Measurements from ENCODE around the gene SRC.

DNA sequence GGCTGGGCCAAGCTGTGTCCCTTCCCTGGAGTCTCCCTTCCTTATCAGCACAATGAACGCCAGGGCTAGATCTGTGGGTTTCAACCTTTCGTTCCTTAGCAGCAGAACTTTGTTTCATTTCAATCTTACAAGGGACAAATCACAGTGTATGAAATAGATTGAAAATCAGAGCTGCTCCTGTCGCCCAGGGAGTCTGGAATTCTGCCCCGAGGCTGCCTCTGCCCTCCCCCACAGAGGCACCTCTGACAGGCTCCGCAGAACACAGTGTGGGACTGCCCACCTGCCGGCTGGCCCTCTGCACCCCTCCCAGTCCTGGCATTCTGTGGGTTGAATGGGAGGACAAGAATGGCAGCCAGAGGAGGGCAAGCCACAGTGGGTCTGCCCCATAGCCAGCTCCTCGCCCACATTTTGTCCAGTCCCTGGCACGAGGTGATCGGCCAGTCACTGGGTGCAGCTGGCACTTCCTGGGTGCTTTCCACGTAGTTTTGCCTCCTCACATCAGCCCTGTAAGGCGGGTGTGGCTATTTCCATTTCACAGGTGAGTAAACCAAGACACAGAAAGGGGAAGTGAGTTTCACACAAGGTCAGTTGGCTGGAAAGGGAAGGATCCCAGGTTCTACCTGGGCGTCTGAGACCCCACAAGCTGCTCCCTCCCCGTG, 30.4 kb upstream of the SRC start:
- TF ChIP-seq, protein P1, sequence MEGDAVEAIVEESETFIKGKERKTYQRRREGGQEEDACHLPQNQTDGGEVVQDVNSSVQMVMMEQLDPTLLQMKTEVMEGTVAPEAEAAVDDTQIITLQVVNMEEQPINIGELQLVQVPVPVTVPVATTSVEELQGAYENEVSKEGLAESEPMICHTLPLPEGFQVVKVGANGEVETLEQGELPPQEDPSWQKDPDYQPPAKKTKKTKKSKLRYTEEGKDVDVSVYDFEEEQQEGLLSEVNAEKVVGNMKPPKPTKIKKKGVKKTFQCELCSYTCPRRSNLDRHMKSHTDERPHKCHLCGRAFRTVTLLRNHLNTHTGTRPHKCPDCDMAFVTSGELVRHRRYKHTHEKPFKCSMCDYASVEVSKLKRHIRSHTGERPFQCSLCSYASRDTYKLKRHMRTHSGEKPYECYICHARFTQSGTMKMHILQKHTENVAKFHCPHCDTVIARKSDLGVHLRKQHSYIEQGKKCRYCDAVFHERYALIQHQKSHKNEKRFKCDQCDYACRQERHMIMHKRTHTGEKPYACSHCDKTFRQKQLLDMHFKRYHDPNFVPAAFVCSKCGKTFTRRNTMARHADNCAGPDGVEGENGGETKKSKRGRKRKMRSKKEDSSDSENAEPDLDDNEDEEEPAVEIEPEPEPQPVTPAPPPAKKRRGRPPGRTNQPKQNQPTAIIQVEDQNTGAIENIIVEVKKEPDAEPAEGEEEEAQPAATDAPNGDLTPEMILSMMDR (IDR thresholded peaks at IDR 0.05): no peak
- no peak for TF ChIP-seq POLR2A (IDR thresholded peaks at IDR 0.05)

Data from body of pancreas (tissue), 4 donors.